ENCODE data around the gene RIC1. TPM values are rescaled to one million over a fixed set of nuclear protein-coding genes. Genes with fewer than 3 reads are reported as not detected.

Gene RIC1
- total RNA-seq, 2 donors from 2014 or later: 18.0 to 49.8 TPM

DNA sequence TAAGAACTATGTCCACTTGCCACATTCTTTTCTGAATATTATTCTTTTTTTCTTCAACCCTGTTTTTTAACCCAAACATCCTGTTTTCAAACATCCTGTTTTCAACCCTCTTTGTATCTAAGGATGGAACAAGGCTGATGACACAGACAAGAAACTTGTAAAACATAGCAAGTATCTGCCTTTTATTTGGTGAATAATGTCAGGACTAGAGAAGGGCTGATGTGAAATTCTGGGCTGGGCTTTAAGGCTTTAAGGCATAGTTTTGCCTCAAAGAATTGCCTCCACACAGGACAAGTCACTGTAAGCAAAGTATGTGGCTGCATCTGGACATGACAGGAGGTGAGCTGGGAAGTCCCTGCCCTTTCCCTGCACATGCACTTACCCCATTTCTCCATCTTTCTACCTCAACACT, 42.5 kb upstream of the RIC1 start:
- DNase-seq (ENCODE audit: low spot score): no peak
- Histone ChIP-seq H3K27me3 (replicated peaks; ENCODE audit: insufficient read depth) (no peaks in the 10 kb centered on the region), H3K27ac (no peak overlapping the region), H3K9me3 (no peaks in the 10 kb centered on the region), H3K36me3 (no peaks in the 10 kb centered on the region), H3K4me1 (replicated peaks) (no peaks in the 10 kb centered on the region), H3K4me3 (no peak overlapping the region)
- TF ChIP-seq, protein P1, sequence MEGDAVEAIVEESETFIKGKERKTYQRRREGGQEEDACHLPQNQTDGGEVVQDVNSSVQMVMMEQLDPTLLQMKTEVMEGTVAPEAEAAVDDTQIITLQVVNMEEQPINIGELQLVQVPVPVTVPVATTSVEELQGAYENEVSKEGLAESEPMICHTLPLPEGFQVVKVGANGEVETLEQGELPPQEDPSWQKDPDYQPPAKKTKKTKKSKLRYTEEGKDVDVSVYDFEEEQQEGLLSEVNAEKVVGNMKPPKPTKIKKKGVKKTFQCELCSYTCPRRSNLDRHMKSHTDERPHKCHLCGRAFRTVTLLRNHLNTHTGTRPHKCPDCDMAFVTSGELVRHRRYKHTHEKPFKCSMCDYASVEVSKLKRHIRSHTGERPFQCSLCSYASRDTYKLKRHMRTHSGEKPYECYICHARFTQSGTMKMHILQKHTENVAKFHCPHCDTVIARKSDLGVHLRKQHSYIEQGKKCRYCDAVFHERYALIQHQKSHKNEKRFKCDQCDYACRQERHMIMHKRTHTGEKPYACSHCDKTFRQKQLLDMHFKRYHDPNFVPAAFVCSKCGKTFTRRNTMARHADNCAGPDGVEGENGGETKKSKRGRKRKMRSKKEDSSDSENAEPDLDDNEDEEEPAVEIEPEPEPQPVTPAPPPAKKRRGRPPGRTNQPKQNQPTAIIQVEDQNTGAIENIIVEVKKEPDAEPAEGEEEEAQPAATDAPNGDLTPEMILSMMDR (IDR thresholded peaks at IDR 0.05): no peak
- TF ChIP-seq POLR2A (IDR thresholded peaks at IDR 0.05) (no peak), POLR2AphosphoS5 (IDR thresholded peaks at IDR 0.05) (no peak)
- intact Hi-C loops (cut with DNase I): loop anchor here (5.0 kb wide), 1 partner anchor 149 kb away; the partner anchor contains the start of gene PLGRKT

DNA sequence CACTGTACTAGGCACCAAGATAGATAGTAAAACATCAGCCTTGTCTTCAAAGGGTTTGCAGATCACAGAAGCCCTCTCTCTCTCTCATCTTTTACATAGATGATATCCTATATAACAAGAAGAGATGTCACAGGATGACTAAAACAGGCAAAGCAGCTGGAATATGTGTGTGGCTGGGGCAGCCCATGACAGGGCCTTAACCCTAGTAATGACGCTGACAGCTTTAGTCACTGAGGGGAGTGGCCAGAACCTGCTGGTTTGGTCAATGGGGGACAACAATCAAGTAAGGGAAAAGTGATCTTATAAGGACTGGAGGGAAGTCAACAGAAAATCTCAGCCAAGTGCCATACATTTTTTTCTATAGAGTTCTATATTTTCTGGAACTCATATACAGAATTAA, 41.9 kb upstream of the RIC1 start:
- Histone ChIP-seq H3K27ac (no peak overlapping the region), H3K36me3 (no peaks in the 10 kb centered on the region), H3K4me1 (replicated peaks) (no peaks in the 10 kb centered on the region), H3K27me3 (replicated peaks; ENCODE audit: insufficient read depth) (no peaks in the 10 kb centered on the region), H3K4me3 (no peak overlapping the region), H3K9me3 (no peaks in the 10 kb centered on the region)
- TF ChIP-seq, protein P1 (IDR thresholded peaks at IDR 0.05): no peak
- TF ChIP-seq POLR2A (IDR thresholded peaks at IDR 0.05) (no peak), POLR2AphosphoS5 (IDR thresholded peaks at IDR 0.05) (no peak)
- intact Hi-C loops (cut with DNase I): loop anchor here (5.0 kb wide), 1 partner anchor 150 kb away; the partner anchor contains the start of gene PLGRKT
- DNase-seq (ENCODE audit: low spot score): no peak
- WGBS: 78% methylated on average over 1 of the region's 1 CpG

DNA sequence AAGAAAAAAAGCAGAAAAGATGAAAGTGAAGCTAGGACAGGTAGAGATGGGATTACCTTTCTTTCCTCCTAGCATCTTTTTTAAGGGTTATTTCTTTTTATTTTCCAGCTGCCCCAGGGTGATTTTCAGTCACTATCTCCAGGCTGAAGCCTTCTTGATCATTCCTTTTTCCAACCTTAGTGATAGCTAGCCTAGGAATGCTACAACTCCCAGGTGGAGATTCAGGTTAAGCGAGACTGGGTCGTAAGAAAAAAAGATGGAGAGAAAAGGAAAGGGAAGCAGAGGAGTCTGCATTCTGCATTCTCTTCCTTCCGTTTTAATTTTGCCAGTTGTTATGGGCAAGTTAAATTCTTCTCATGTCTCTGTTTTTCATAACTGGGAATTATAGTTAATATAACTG, 36.7 kb upstream of the RIC1 start:
- no peaks in the 10 kb centered on the region for H3K27me3 ChIP-seq (replicated peaks; ENCODE audit: insufficient read depth)
- TF ChIP-seq, protein P1 (IDR thresholded peaks at IDR 0.05): no peak
- TF ChIP-seq POLR2A (IDR thresholded peaks at IDR 0.05) (no peak), POLR2AphosphoS5 (IDR thresholded peaks at IDR 0.05) (no peak)
- H3K4me1 ChIP-seq (replicated peaks): no peaks in the 10 kb centered on the region
- no peaks in the 10 kb centered on the region for H3K36me3 ChIP-seq
- H3K9me3 ChIP-seq: no peaks in the 10 kb centered on the region
- no peak overlapping the region for H3K4me3 ChIP-seq
- DNase-seq (ENCODE audit: low spot score): no peak
- intact Hi-C loops (cut with DNase I): loop anchor here (5.0 to 10.0 kb wide), 2 partner anchors 140 to 827 kb away; partner anchors contain the start of gene CD274
- H3K27ac ChIP-seq: no peak overlapping the region
- 56% methylated on average over 3 of the region's 3 CpGs for WGBS

DNA sequence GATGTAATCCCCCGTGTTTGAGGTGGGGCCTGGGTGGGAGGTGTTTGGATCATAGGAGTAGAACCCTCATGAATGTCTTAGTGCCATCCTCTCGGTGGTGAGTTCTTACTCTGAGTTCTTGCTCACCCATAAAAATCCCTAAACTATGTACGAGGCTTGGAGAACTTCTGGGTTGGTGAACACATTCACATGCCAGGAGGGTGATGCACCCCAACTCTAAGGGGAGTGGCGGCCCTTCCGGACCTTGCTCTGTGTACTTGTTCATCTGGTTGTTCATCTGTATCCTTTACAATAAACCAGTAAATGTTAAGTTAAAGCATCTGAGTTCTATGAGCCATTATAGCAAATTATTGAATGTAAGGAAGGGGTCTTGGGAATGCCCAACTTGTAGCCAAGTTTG, 36.0 kb upstream of the RIC1 start:
- intact Hi-C loops (cut with DNase I): loop anchor here (5.0 to 10.0 kb wide), 2 partner anchors 141 to 828 kb away; partner anchors contain the start of gene CD274
- TF ChIP-seq POLR2AphosphoS5 (IDR thresholded peaks at IDR 0.05) (no peak), POLR2A (IDR thresholded peaks at IDR 0.05) (no peak)
- TF ChIP-seq, protein P1 (IDR thresholded peaks at IDR 0.05): no peak
- H3K4me1 ChIP-seq (replicated peaks): no peaks in the 10 kb centered on the region
- no peak overlapping the region for H3K27ac ChIP-seq
- no peaks in the 10 kb centered on the region for H3K27me3 ChIP-seq (replicated peaks; ENCODE audit: insufficient read depth)
- no peak for DNase-seq (ENCODE audit: low spot score)
- H3K9me3 ChIP-seq: no peaks in the 10 kb centered on the region
- H3K36me3 ChIP-seq: no peaks in the 10 kb centered on the region
- WGBS: 85% methylated on average over 5 of the region's 5 CpGs
- no peak overlapping the region for H3K4me3 ChIP-seq

DNA sequence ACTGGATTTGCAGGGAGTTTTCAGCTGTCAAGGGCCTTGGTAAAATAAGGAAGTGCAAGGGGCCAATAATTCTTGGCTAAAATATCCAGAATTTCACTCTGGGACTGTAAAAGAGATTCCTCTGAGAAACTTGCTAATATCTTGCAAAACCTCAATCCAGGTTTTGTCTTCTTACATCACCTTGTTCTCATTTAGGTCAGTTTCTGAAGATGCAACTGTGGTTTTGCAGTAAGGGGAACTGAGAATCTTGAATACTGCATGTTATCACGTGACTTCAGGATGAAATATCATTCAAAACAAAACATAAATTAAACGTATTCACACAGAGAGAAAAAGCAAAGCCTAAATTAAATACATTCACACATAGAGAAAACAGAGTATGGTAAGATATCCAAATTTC, 35.0 kb upstream of the RIC1 start:
- WGBS: 78% methylated on average over 2 of the region's 2 CpGs
- Histone ChIP-seq H3K27ac (no peak overlapping the region), H3K36me3 (no peaks in the 10 kb centered on the region), H3K4me1 (replicated peaks) (no peaks in the 10 kb centered on the region), H3K27me3 (replicated peaks; ENCODE audit: insufficient read depth) (no peaks in the 10 kb centered on the region), H3K9me3 (no peaks in the 10 kb centered on the region), H3K4me3 (no peak overlapping the region)
- intact Hi-C loops (cut with DNase I): loop anchor here (5.0 to 10.0 kb wide), 2 partner anchors 142 to 829 kb away; partner anchors contain the start of gene CD274
- TF ChIP-seq, protein P1 (IDR thresholded peaks at IDR 0.05): no peak
- TF ChIP-seq POLR2AphosphoS5 (IDR thresholded peaks at IDR 0.05): no peak
- no peak for TF ChIP-seq POLR2A (IDR thresholded peaks at IDR 0.05)
- no peak for DNase-seq (ENCODE audit: low spot score)

All from prostate gland (tissue), 2 donors.